MM.1S (cell line): ENCODE data around the gene TCF7L2.

Experiments
- DNase-seq: peaks from one replicate; pipeline ENCODE4 v3.0.0-alpha.2; 2015
- H2AFZ ChIP-seq: fragments of 300-600 bp; sonication (generic); 2 replicates; pipeline ENCODE4 v1.6.0; 2016; ENCODE audit warnings: antibody characterized with exemption, low read length
- H3F3A ChIP-seq: fragments of 300-600 bp; sonication (generic); 2 replicates; pipeline ENCODE4 v1.6.1; 2016; ENCODE audit warnings: mild to moderate bottlenecking, antibody characterized with exemption, low read length, moderate library complexity, mixed read lengths; ENCODE audit not compliant: insufficient read depth
- H3K27ac ChIP-seq: fragments of 300-600 bp; sonication (generic); 2 replicates; pipeline ENCODE4 v1.5.1; 2016; ENCODE audit warnings: mild to moderate bottlenecking, low read length
- H3K27me3 ChIP-seq: fragments of 300-600 bp; sonication (generic); replicated peaks from 2 replicates; pipeline ENCODE4 v1.6.0; 2016; ENCODE audit warnings: low read length; ENCODE audit not compliant: insufficient read depth
- H3K36me3 ChIP-seq: fragments of 300-600 bp; sonication (generic); replicated peaks from 2 replicates; pipeline ENCODE4 v1.6.1; 2016; ENCODE audit warnings: mild to moderate bottlenecking, low read length, mixed read lengths; ENCODE audit not compliant: insufficient read depth
- H3K4me1 ChIP-seq: fragments of 300-600 bp; sonication (generic); 2 replicates; pipeline ENCODE4 v1.6.1; 2016; ENCODE audit warnings: low read length, mixed read lengths
- H3K4me2 ChIP-seq: fragments of 300-600 bp; sonication (generic); 2 replicates; pipeline ENCODE4 v1.6.0; 2016; ENCODE audit warnings: low read depth, low read length
- H3K4me3 ChIP-seq: fragments of 300-600 bp; sonication (generic); 2 replicates; pipeline ENCODE4 v1.5.1; 2016; ENCODE audit warnings: low read length, mixed read lengths
- H3K79me2 ChIP-seq: fragments of 300-600 bp; sonication (generic); 2 replicates; pipeline ENCODE4 v1.6.1; 2016; ENCODE audit warnings: mixed run types, low read length, mixed read lengths
- H3K9ac ChIP-seq: fragments of 300-600 bp; sonication (generic); 2 replicates; pipeline ENCODE4 v1.6.1; 2016; ENCODE audit warnings: low read length, mixed read lengths
- H3K9me2 ChIP-seq: fragments of 300-600 bp; sonication (generic); replicated peaks from 2 replicates; pipeline ENCODE4 v1.6.1; 2016; ENCODE audit warnings: mild to moderate bottlenecking, low read length, mixed read lengths; ENCODE audit not compliant: insufficient read depth
- H3K9me3 ChIP-seq: fragments of 300-600 bp; sonication (generic); replicated peaks from 2 replicates; pipeline ENCODE4 v1.6.1; 2016; ENCODE audit warnings: mild to moderate bottlenecking, low read length, mixed read lengths; ENCODE audit not compliant: insufficient read depth
- H4K20me1 ChIP-seq: fragments of 300-600 bp; sonication (generic); 2 replicates; pipeline ENCODE4 v1.6.1; 2016; ENCODE audit warnings: mild to moderate bottlenecking, low read length, moderate library complexity, mixed read lengths; ENCODE audit not compliant: insufficient read depth
- CTCF ChIP-seq: fragments of 300-600 bp; sonication (generic); IDR thresholded peaks from 2 replicates; pipeline ENCODE4 v1.5.1; 2016; ENCODE audit warnings: antibody characterized with exemption, low read length, mixed read lengths
- EZH2 ChIP-seq: fragments of 300-600 bp; sonication (generic); optimal IDR thresholded peaks from 2 replicates; pipeline ENCODE3; 2017; ENCODE audit warnings: low read depth, mild to moderate bottlenecking, antibody characterized with exemption, low read length, mixed read lengths
- EZH2phosphoT487 ChIP-seq: fragments of 300-600 bp; sonication (generic); IDR thresholded peaks from 2 replicates; pipeline ENCODE4 v1.6.1; 2018; ENCODE audit warnings: antibody characterized with exemption, low read length

Gene TCF7L2

DNA sequence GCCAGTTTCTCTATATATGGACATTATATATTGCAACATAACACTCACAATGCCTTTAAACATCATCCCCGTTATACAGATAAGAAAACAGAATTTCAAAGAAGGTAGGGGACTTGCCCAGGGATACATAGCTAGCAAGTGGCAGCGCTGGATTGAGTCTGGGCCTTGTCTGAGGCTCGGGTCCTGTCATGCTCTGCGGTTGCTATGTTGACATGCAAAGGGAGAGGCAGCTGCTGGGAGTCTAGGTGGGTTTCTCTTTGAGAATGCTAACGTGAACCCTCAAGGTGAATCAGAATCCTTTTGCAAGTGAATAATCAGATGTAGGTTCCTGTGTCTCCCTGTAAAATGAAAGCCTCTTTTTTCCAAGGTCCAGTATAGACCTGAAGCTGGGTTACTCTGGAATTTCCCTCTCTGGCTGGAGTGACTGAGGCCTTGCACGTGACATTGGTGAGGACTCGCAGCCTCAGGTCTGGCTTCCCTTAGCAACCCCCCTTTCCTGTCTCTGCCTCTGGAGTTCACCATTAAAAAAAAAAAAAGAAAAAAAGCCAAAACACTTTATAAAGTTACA is 38.9 kb downstream of the TCF7L2 start:
- Histone ChIP-seq H3K36me3 (no peaks in the 10 kb centered on the region), H2AFZ (no peak overlapping the region), H3K79me2 (no peaks in the 10 kb centered on the region), H3K9ac (no peak overlapping the region), H3K9me3 (no peaks in the 10 kb centered on the region), H3F3A (no peaks in the 10 kb centered on the region), H3K4me1 (no peaks in the 10 kb centered on the region), H4K20me1 (0 out of 2 replicates have a peak, but pooled peaks cover under 1% of the 10 kb centered on the region), H3K4me3 (no peak overlapping the region), H3K27ac (no peak overlapping the region), H3K27me3 (peaks cover 94% of the 10 kb centered on the region), H3K9me2 (no peaks in the 10 kb centered on the region), H3K4me2 (no peak overlapping the region)
- no peak for DNase-seq
- TF ChIP-seq EZH2phosphoT487 (no peak), CTCF (no peak), EZH2 (no peak)

DNA sequence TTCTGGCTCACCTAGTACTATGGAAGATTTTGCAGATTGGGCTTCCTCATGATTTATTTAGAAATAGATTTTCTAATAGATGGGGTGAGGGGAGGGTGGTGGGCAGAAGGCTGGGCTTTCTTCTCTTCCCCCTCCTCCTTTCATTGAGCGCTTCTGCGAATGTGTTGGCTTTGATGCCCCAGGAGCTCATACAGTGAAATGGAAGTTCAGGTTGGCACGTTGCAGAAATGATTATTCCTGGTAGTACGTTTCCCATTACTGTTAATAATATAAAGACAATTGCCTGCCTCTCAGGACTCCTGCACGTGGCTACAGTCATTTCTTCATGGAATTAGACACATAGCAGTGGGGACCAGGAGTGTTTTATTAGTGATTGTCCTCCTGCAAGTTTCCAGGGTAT is 39.8 kb downstream of the TCF7L2 start:
- Histone ChIP-seq H3K79me2 (no peaks in the 10 kb centered on the region), H3K27ac (no peak overlapping the region), H3K36me3 (no peaks in the 10 kb centered on the region), H3K4me1 (no peaks in the 10 kb centered on the region), H3K9ac (no peak overlapping the region), H3K9me2 (no peaks in the 10 kb centered on the region), H2AFZ (no peak overlapping the region), H3K4me2 (no peak overlapping the region), H3K27me3 (peaks cover 93% of the 10 kb centered on the region), H3K4me3 (no peak overlapping the region), H4K20me1 (no peaks in the 10 kb centered on the region), H3K9me3 (no peaks in the 10 kb centered on the region), H3F3A (no peaks in the 10 kb centered on the region)
- TF ChIP-seq EZH2 (no peak), CTCF (no peak), EZH2phosphoT487 (no peak)
- DNase-seq, result no peak

- Histone ChIP-seq H2AFZ (no peak overlapping the region), H3K9me2 (no peaks in the 10 kb centered on the region), H3F3A (no peaks in the 10 kb centered on the region), H3K4me2 (no peak overlapping the region), H3K9me3 (no peaks in the 10 kb centered on the region), H3K79me2 (no peaks in the 10 kb centered on the region), H3K36me3 (no peaks in the 10 kb centered on the region), H3K27ac (no peak overlapping the region), H3K9ac (no peak overlapping the region), H3K4me3 (no peak overlapping the region), H3K27me3 (peaks cover 93% of the 10 kb centered on the region), H4K20me1 (no peaks in the 10 kb centered on the region), H3K4me1 (no peaks in the 10 kb centered on the region)
- no peak for TF ChIP-seq EZH2phosphoT487
- no peak for TF ChIP-seq CTCF
- TF ChIP-seq EZH2, result no peak
- no peak for DNase-seq
These were observed 40.2 kb downstream of the TCF7L2 start for GRCh38 chr10:112990271-112990670.
